Upper lobe of left lung (tissue), 6 donors: Measurements from ENCODE around the gene ABHD1. TPM values are rescaled to one million over a fixed set of nuclear protein-coding genes. Genes with fewer than 3 reads are reported as not detected.
A peak's percentile ranks its signal among the peaks of the same experiment; 100 is the strongest.

Source experiments
- ATAC-seq, 2 donors: fragments of 200-7000 bp; cut with Tn5 transposase; one replicate each; pipeline ENCODE4 v1.9.1; 2022; ENCODE audit warnings: mild to moderate bottlenecking in 2 of 2, moderate library complexity in 2 of 2; ENCODE audit not compliant: low FRiP score in 2 of 2
- DNase-seq, 2 donors: peaks; one replicate each; pipeline ENCODE4 v3.0.0-alpha.2; 2019 to 2020
- H3K27ac ChIP-seq, 4 donors: fragments of 200-600 bp; sonication (generic); one replicate each; pipeline ENCODE4 v1.5.1; 2016 to 2019
- H3K27me3 ChIP-seq, 4 donors: fragments of 200-600 bp; sonication (generic); one replicate each; pipeline ENCODE4 v1.5.1; 2017 to 2019
- H3K36me3 ChIP-seq, 4 donors: fragments of 200-600 bp; sonication (generic); one replicate each; pipeline ENCODE4 v1.5.1; 2016 to 2019
- H3K4me1 ChIP-seq, 4 donors: fragments of 200-600 bp; sonication (generic); one replicate each; pipeline ENCODE4 v1.5.1; 2018 to 2019
- H3K4me3 ChIP-seq, 4 donors: fragments of 200-600 bp; sonication (generic); one replicate each; pipeline ENCODE4 v1.5.1; 2017 to 2019; ENCODE audit warnings: mild to moderate bottlenecking in 2 of 4, moderate library complexity in 1 of 4
- H3K9me3 ChIP-seq, 4 donors: fragments of 200-600 bp; sonication (generic); one replicate each; pipeline ENCODE4 v1.5.1; 2018 to 2019
- EP300 ChIP-seq, 4 donors: sonication (generic); formaldehyde crosslinking; IDR thresholded peaks; one replicate each; pipeline ENCODE4 v1.5.1; 2017; ENCODE audit warnings: antibody characterized with exemption in 4 of 4, control low read depth in 2 of 4
- POLR2A ChIP-seq, 4 donors: fragments of 450-650 bp; IDR thresholded peaks; one replicate each; pipeline ENCODE4 v1.5.1; 2016 to 2017; ENCODE audit warnings: antibody characterized with exemption in 4 of 4, mild to moderate bottlenecking in 2 of 4
- POLR2AphosphoS5 ChIP-seq, 2 donors: sonication (generic); formaldehyde crosslinking; IDR thresholded peaks; one replicate each; pipeline ENCODE4 v1.5.1; 2017; ENCODE audit warnings: antibody characterized with exemption in 2 of 2
- whole genome bisulfite sequencing, 2 donors: methylation state at CpG; one replicate each; pipeline ENCODE4 v1.1.5; 2017 to 2018; 5-methylcytosine and 5-hydroxymethylcytosine counted together
- total RNA-seq, 6 donors: library from RNA; depleted of rRNA in 4 of 6; stranded (reverse); fragments of >200 nt in 4 of 6; gene quantifications; one replicate each; pipeline versions ENCODE4 v1.1.0 to v1.2.1, GENCODE V29; 2016 to 2021
- TF ChIP-seq, protein P1 (sequence below), 6 experiments: fragments of 450-650 bp in 4 of 6; fragments of 200-600 bp in 2 of 6; sonication (generic) in 2 of 6; IDR thresholded peaks; one replicate each; pipeline ENCODE4 v1.5.1; 2016 to 2019; ENCODE audit warnings: antibody characterized with exemption in 6 of 6
- donor health status: DM: no; HTN: no; CAD: no; lungs with moderate emphysema.
- donor health status: DM: no; HTN: yes; CAD: no; lungs with severe emphysema.

Gene ABHD1
- total RNA-seq, 6 donors from 2014 or later, result 0.10 to 0.30 (median 0.11) TPM; not detected in 3

DNA sequence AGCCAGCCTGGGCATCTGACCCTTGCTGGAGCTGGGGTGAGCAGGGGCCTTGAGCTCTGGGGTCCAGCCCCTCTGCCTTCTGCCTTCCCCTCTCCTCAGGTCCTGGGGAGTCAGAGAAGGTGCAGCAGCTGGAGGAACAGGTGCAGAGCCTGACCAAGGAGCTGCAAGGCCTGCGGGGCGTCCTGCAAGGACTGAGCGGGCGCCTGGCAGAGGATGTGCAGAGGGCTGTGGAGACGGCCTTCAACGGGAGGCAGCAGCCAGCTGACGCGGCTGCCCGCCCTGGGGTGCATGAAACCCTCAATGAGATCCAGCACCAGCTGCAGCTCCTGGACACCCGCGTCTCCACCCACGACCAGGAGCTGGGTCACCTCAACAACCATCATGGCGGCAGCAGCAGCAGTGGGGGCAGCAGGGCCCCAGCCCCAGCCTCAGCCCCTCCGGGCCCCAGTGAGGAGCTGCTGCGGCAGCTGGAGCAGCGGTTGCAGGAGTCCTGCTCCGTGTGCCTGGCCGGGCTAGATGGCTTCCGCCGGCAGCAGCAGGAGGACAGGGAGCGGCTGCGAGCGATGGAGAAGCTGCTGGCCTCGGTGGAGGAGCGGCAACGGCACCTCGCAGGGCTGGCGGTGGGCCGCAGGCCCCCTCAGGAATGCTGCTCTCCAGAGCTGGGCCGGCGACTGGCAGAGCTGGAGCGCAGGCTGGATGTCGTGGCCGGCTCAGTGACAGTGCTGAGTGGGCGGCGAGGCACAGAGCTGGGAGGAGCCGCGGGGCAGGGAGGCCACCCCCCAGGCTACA lies 41.4 kb upstream of the ABHD1 start:
- WGBS, 2 donors, result 91 to 97% methylated on average over 6 to 30 of the region's 38 CpGs
- DNase-seq (peak in 1 of 2 donors; percentile 85), ATAC-seq (no peak)
- Histone ChIP-seq H3K4me3 (peak overlapping the region in 1 of 4 donors; percentile 51), H3K27me3 (no peaks in the 10 kb centered on the region), H3K4me1 (peaks cover 26 to 47% (median 38%) of the 10 kb centered on the region in 4 donors), H3K27ac (peak overlapping the region; percentile 68 to 86 (median 74)), H3K9me3 (no peaks in the 10 kb centered on the region), H3K36me3 (no peaks in the 10 kb centered on the region)
- TF ChIP-seq, protein P1, sequence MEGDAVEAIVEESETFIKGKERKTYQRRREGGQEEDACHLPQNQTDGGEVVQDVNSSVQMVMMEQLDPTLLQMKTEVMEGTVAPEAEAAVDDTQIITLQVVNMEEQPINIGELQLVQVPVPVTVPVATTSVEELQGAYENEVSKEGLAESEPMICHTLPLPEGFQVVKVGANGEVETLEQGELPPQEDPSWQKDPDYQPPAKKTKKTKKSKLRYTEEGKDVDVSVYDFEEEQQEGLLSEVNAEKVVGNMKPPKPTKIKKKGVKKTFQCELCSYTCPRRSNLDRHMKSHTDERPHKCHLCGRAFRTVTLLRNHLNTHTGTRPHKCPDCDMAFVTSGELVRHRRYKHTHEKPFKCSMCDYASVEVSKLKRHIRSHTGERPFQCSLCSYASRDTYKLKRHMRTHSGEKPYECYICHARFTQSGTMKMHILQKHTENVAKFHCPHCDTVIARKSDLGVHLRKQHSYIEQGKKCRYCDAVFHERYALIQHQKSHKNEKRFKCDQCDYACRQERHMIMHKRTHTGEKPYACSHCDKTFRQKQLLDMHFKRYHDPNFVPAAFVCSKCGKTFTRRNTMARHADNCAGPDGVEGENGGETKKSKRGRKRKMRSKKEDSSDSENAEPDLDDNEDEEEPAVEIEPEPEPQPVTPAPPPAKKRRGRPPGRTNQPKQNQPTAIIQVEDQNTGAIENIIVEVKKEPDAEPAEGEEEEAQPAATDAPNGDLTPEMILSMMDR (IDR thresholded peaks at IDR 0.05), result no peak
- TF ChIP-seq POLR2AphosphoS5 (IDR thresholded peaks at IDR 0.05), result no peak
- TF ChIP-seq POLR2A (IDR thresholded peaks at IDR 0.05), result no peak
- no peak for TF ChIP-seq EP300 (IDR thresholded peaks at IDR 0.05)

DNA sequence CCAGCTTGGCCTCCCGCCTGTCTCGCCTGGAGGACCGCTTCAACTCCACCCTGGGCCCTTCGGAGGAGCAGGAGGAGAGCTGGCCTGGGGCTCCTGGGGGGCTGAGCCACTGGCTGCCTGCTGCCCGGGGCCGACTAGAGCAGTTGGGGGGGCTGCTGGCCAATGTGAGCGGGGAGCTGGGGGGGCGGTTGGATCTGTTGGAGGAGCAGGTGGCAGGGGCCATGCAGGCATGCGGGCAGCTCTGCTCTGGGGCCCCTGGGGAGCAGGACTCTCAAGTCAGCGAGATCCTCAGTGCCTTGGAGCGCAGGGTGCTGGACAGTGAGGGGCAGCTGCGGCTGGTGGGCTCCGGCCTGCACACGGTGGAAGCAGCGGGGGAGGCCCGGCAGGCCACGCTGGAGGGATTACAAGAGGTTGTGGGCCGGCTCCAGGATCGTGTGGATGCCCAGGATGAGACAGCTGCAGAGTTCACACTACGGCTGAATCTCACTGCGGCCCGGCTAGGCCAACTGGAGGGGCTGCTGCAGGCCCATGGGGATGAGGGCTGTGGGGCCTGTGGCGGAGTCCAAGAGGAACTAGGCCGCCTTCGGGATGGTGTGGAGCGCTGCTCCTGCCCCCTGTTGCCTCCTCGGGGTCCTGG lies 40.7 kb upstream of the ABHD1 start:
- Histone ChIP-seq H3K4me1 (peaks cover 30 to 52% (median 39%) of the 10 kb centered on the region in 4 donors), H3K9me3 (no peaks in the 10 kb centered on the region), H3K36me3 (no peaks in the 10 kb centered on the region), H3K27me3 (no peaks in the 10 kb centered on the region), H3K27ac (peak overlapping the region in 1 of 4 donors; percentile 70), H3K4me3 (no peak overlapping the region)
- peak in 1 of 2 donors; percentile 76 for DNase-seq
- ATAC-seq, result no peak
- WGBS, 2 donors, result 84 to 93% methylated on average over 17 to 26 of the region's 27 CpGs
- no peak for TF ChIP-seq EP300 (IDR thresholded peaks at IDR 0.05)
- TF ChIP-seq, protein P1 (IDR thresholded peaks at IDR 0.05), result no peak
- TF ChIP-seq POLR2AphosphoS5 (IDR thresholded peaks at IDR 0.05), result no peak
- TF ChIP-seq POLR2A (IDR thresholded peaks at IDR 0.05), result no peak

DNA sequence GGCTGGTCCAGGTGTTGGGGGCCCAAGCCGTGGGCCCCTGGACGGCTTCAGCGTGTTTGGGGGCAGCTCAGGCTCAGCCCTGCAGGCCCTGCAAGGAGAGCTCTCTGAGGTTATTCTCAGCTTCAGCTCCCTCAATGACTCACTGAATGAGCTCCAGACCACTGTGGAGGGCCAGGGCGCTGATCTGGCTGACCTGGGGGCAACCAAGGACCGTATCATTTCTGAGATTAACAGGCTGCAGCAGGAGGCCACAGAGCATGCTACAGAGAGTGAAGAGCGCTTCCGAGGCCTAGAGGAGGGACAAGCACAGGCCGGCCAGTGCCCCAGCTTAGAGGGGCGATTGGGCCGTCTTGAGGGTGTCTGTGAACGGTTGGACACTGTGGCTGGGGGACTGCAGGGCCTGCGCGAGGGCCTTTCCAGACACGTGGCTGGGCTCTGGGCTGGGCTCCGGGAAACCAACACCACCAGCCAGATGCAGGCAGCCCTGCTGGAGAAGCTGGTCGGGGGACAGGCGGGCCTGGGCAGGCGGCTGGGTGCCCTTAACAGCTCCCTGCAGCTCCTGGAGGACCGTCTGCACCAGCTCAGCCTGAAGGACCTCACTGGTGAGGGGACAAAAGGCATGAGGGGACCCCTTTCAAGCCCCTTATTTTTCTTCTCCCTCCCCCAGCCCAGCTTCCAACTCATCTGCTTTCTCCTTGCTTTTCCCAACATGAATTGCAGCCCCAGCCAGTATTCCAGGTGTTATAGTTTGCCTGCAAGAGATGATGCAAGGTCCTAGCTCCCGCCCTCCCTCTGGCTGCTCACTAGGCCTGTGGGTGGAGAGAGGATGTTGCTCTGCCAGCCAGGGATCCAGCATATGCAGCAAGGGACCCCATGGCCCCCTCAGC lies 40.0 kb upstream of the ABHD1 start:
- ATAC-seq, result no peak
- H3K36me3 ChIP-seq, result no peaks in the 10 kb centered on the region

GRCh38 chr2:27084297-27085061 lies 39.1 kb upstream of the ABHD1 start:
- WGBS, 2 donors, result 90 to 93% methylated on average over 5 to 6 of the region's 6 CpGs

More for the DNA sequence above, 40.0 kb upstream of the ABHD1 start:
- Histone ChIP-seq H3K9me3 (no peaks in the 10 kb centered on the region), H3K4me1 (peaks cover 27 to 52% (median 38%) of the 10 kb centered on the region in 4 donors), H3K4me3 (no peak overlapping the region), H3K27ac (no peak overlapping the region), H3K27me3 (no peaks in the 10 kb centered on the region)
- DNase-seq, result no peak
- 87 to 93% methylated on average over 13 to 15 of the region's 20 CpGs for WGBS, 2 donors
- TF ChIP-seq POLR2AphosphoS5 (IDR thresholded peaks at IDR 0.05), result no peak
- TF ChIP-seq POLR2A (IDR thresholded peaks at IDR 0.05), result no peak
- TF ChIP-seq, protein P1 (IDR thresholded peaks at IDR 0.05), result no peak
- no peak for TF ChIP-seq EP300 (IDR thresholded peaks at IDR 0.05)

More at GRCh38 chr2:27084297-27085061, 39.1 kb upstream of the ABHD1 start:
- Histone ChIP-seq H3K36me3 (no peaks in the 10 kb centered on the region), H3K4me1 (peaks cover 27 to 52% (median 38%) of the 10 kb centered on the region in 4 donors), H3K27me3 (no peaks in the 10 kb centered on the region), H3K9me3 (no peaks in the 10 kb centered on the region), H3K27ac (no peak overlapping the region), H3K4me3 (no peak overlapping the region)
- peak in 1 of 2 donors; percentile 45 for DNase-seq
- TF ChIP-seq, protein P1 (IDR thresholded peaks at IDR 0.05), result no peak
- TF ChIP-seq EP300 (IDR thresholded peaks at IDR 0.05) (no peak), POLR2AphosphoS5 (IDR thresholded peaks at IDR 0.05) (no peak), POLR2A (IDR thresholded peaks at IDR 0.05) (no peak)
- no peak for ATAC-seq
